ENCODE data around the gene ANKRD6.
"Not testable (repeated sequence)": the region's sequence is repeated elsewhere in the genome, so short reads cannot be mapped to it uniquely, and the experiment has no call there.

Gene ANKRD6

GRCh38 chr6:89432875-89433251, at the start of gene ANKRD6:
ANKRD6 (plus strand) TSS chr6:89433152; CDS start chr6:89566977, 133,825 bp downstream.
- in situ Hi-C loops (cut with MboI; ENCODE audit: low sequenced_read_pairs), result no loop called here

- in situ Hi-C loops (cut with MboI; ENCODE audit: low sequenced_read_pairs), result no loop called here
Measured at GRCh38 chr6:89385156-89385667, 47.7 kb upstream of the ANKRD6 start.

GRCh38 chr6:89385846-89386245, 47.1 kb upstream of the ANKRD6 start:
- in situ Hi-C loops (cut with MboI; ENCODE audit: low sequenced_read_pairs), result no loop called here

- in situ Hi-C loops (cut with MboI; ENCODE audit: low sequenced_read_pairs), result no loop called here
Measured at GRCh38 chr6:89386917-89387491, 45.9 kb upstream of the ANKRD6 start.

GRCh38 chr6:89387516-89388201, 45.3 kb upstream of the ANKRD6 start:
- in situ Hi-C loops (cut with MboI; ENCODE audit: low sequenced_read_pairs), result no loop called here

- in situ Hi-C loops (cut with MboI; ENCODE audit: low sequenced_read_pairs), result no loop called here
Measured at GRCh38 chr6:89388846-89389245, 44.1 kb upstream of the ANKRD6 start.

GRCh38 chr6:89392823-89393222, 40.1 kb upstream of the ANKRD6 start:
- in situ Hi-C loops (cut with MboI; ENCODE audit: low sequenced_read_pairs), result no loop called here

- in situ Hi-C loops (cut with MboI; ENCODE audit: low sequenced_read_pairs), result no loop called here
Measured at GRCh38 chr6:89393659-89394058, 39.3 kb upstream of the ANKRD6 start.

- in situ Hi-C loops (cut with MboI; ENCODE audit: low sequenced_read_pairs), result not testable (repeated sequence)
Measured at GRCh38 chr6:89397884-89398283, 35.1 kb upstream of the ANKRD6 start.

- in situ Hi-C loops (cut with MboI; ENCODE audit: low sequenced_read_pairs), result no loop called here
Measured at GRCh38 chr6:89398762-89399525, 34.0 kb upstream of the ANKRD6 start.

GRCh38 chr6:89400050-89400449, 32.9 kb upstream of the ANKRD6 start:
- in situ Hi-C loops (cut with MboI; ENCODE audit: low sequenced_read_pairs), result no loop called here

GRCh38 chr6:89400912-89401399, 32.0 kb upstream of the ANKRD6 start:
- in situ Hi-C loops (cut with MboI; ENCODE audit: low sequenced_read_pairs), result no loop called here

- in situ Hi-C loops (cut with MboI; ENCODE audit: low sequenced_read_pairs), result no loop called here
Measured at GRCh38 chr6:89402776-89403175, 30.2 kb upstream of the ANKRD6 start.

GRCh38 chr6:89404512-89404911, 28.4 kb upstream of the ANKRD6 start:
- in situ Hi-C loops (cut with MboI; ENCODE audit: low sequenced_read_pairs), result no loop called here

GRCh38 chr6:89406141-89406540, 26.8 kb upstream of the ANKRD6 start:
- in situ Hi-C loops (cut with MboI; ENCODE audit: low sequenced_read_pairs), result no loop called here

GRCh38 chr6:89409461-89410035, 23.4 kb upstream of the ANKRD6 start:
- in situ Hi-C loops (cut with MboI; ENCODE audit: low sequenced_read_pairs), result no loop called here

GRCh38 chr6:89410231-89410761, 22.7 kb upstream of the ANKRD6 start:
- in situ Hi-C loops (cut with MboI; ENCODE audit: low sequenced_read_pairs), result no loop called here

GRCh38 chr6:89410788-89411144, 22.2 kb upstream of the ANKRD6 start:
- in situ Hi-C loops (cut with MboI; ENCODE audit: low sequenced_read_pairs), result no loop called here

GRCh38 chr6:89411145-89412070, 21.5 kb upstream of the ANKRD6 start:
- in situ Hi-C loops (cut with MboI; ENCODE audit: low sequenced_read_pairs), result no loop called here

Data from HL-60/S4 treated with phorbol 12-myristate 13-acetate at 8.2 ng/mL for 4 days and 3 days (cell line).